WTC11 (cell line): ENCODE data around the gene FAM107B. TPM values are rescaled to one million over a fixed set of nuclear protein-coding genes. Genes with fewer than 3 reads are reported as not detected.

Experiments used
- ATAC-seq: fragments of 200-7000 bp; cut with Tn5 transposase; 2 replicates; pipeline ENCODE4 v1.10.0; 2021; ENCODE audit warnings: mild to moderate bottlenecking, moderate library complexity
- CTCF ChIA-PET: fragments of 300-600 bp; sonication (Branson Sonifier 250); formaldehyde crosslinking; loops from one replicate; lab custom pipeline; 2021; ENCODE audit warnings: antibody characterized with exemption; lab: Charles Lee
- POLR2A ChIA-PET: fragments of 350-600 bp; sonication (Branson Sonifier 250); formaldehyde crosslinking; loops from one replicate; lab custom pipeline; 2021; ENCODE audit warnings: antibody characterized with exemption; lab: Charles Lee
- DNase-seq: peaks from one replicate; pipeline ENCODE4 v3.0.0; 2021; ENCODE audit warnings: low spot score
- H3K27ac Mint-ChIP-seq: 2 replicates; pipeline ENCODE4 v1.8.0; 2021; ENCODE audit warnings: mixed read lengths
- H3K27me3 Mint-ChIP-seq: 2 replicates; pipeline ENCODE4 v1.8.0; 2021; ENCODE audit warnings: low read depth, mild to moderate bottlenecking, moderate library complexity, mixed read lengths
- H3K36me3 Mint-ChIP-seq: 2 replicates; pipeline ENCODE4 v1.8.0; 2021; ENCODE audit warnings: mixed read lengths
- H3K4me1 Mint-ChIP-seq: 2 replicates; pipeline ENCODE4 v1.8.0; 2022; ENCODE audit warnings: mixed read lengths
- H3K4me3 Mint-ChIP-seq: 2 replicates; pipeline ENCODE4 v1.8.0; 2021; ENCODE audit warnings: mild to moderate bottlenecking, moderate library complexity, mixed read lengths
- H3K9me3 Mint-ChIP-seq: 2 replicates; pipeline ENCODE4 v1.8.0; 2021; ENCODE audit warnings: mixed read lengths
- ATF1 ChIP-seq: sonication (generic); formaldehyde crosslinking; IDR thresholded peaks from 2 replicates; pipeline ENCODE4 v1.8.1; 2023; ENCODE audit warnings: mild to moderate bottlenecking, moderate library complexity, missing genetic modification reagents
- ATF2 ChIP-seq: sonication (generic); formaldehyde crosslinking; IDR thresholded peaks from 2 replicates; pipeline ENCODE4 v1.8.1; 2022; ENCODE audit warnings: low read depth, missing genetic modification reagents, borderline replicate concordance
- E2F4 ChIP-seq: sonication (generic); formaldehyde crosslinking; IDR thresholded peaks from 2 replicates; pipeline ENCODE4 v1.8.1; 2022; ENCODE audit warnings: low read depth, mild to moderate bottlenecking, moderate library complexity, missing genetic modification reagents, borderline replicate concordance
- HMGA2 ChIP-seq: fragments of 250-450 bp; sonication (Bioruptor Pico); IDR thresholded peaks from 2 replicates; pipeline ENCODE4 v1.4.0; 2021; ENCODE audit warnings: mild to moderate bottlenecking, moderate library complexity
- KAT7 ChIP-seq: sonication (generic); formaldehyde crosslinking; IDR thresholded peaks from 2 replicates; pipeline ENCODE4 v1.8.1; 2023; ENCODE audit warnings: missing genetic modification reagents, mild to moderate bottlenecking, borderline replicate concordance
- MLX ChIP-seq: sonication (generic); formaldehyde crosslinking; IDR thresholded peaks from 2 replicates; pipeline ENCODE4 v1.8.1; 2023; ENCODE audit warnings: mild to moderate bottlenecking, missing genetic modification reagents, moderate library complexity
- MYBL2 ChIP-seq: sonication (generic); formaldehyde crosslinking; IDR thresholded peaks from 2 replicates; pipeline ENCODE4 v1.8.1; 2023; ENCODE audit warnings: mild to moderate bottlenecking, moderate library complexity, missing genetic modification reagents
- NFE2L1 ChIP-seq: sonication (generic); formaldehyde crosslinking; IDR thresholded peaks from 2 replicates; pipeline ENCODE4 v1.8.1; 2023; ENCODE audit warnings: missing genetic modification reagents
- NFYB ChIP-seq: sonication (generic); formaldehyde crosslinking; conservative IDR thresholded peaks from 2 replicates; pipeline ENCODE4 v1.8.0; 2022; ENCODE audit warnings: low read depth, missing genetic modification reagents
- RORB ChIP-seq: fragments of 250-450 bp; sonication (Bioruptor Pico); IDR thresholded peaks from 2 replicates; pipeline ENCODE4 v1.9.0; 2021; ENCODE audit warnings: mild to moderate bottlenecking
- SP1 ChIP-seq: sonication (generic); formaldehyde crosslinking; conservative IDR thresholded peaks from 2 replicates; pipeline ENCODE4 v1.8.1; 2022; ENCODE audit warnings: missing genetic modification reagents
- STAT6 ChIP-seq: sonication (generic); formaldehyde crosslinking; conservative IDR thresholded peaks from 2 replicates; pipeline ENCODE4 v1.8.1; 2023; ENCODE audit warnings: mild to moderate bottlenecking, low read depth, missing genetic modification reagents, moderate library complexity
- TP53 ChIP-seq: sonication (generic); formaldehyde crosslinking; IDR thresholded peaks from 2 replicates; pipeline ENCODE4 v1.8.1; 2023; ENCODE audit warnings: mild to moderate bottlenecking, missing genetic modification reagents
- USF2 ChIP-seq: sonication (generic); formaldehyde crosslinking; IDR thresholded peaks from 2 replicates; pipeline ENCODE4 v1.8.1; 2023; ENCODE audit warnings: mild to moderate bottlenecking, missing genetic modification reagents, moderate library complexity
- ZBTB43 ChIP-seq: sonication (generic); formaldehyde crosslinking; IDR thresholded peaks from 2 replicates; pipeline ENCODE4 v1.8.1; 2023; ENCODE audit warnings: mild to moderate bottlenecking, missing genetic modification reagents
- ZNF138 ChIP-seq: sonication (generic); formaldehyde crosslinking; conservative IDR thresholded peaks from 2 replicates; pipeline ENCODE4 v1.8.1; 2022; ENCODE audit warnings: mild to moderate bottlenecking, moderate library complexity, missing genetic modification reagents
- ZNF219 ChIP-seq: sonication (generic); formaldehyde crosslinking; IDR thresholded peaks from 2 replicates; pipeline ENCODE4 v1.8.0; 2023; ENCODE audit warnings: missing genetic modification reagents, mild to moderate bottlenecking, borderline replicate concordance
- ZNF263 ChIP-seq: sonication (generic); formaldehyde crosslinking; IDR thresholded peaks from 2 replicates; pipeline ENCODE4 v1.8.1; 2022; ENCODE audit warnings: low read depth, mild to moderate bottlenecking, moderate library complexity, missing genetic modification reagents
- ZNF317 ChIP-seq: sonication (generic); formaldehyde crosslinking; IDR thresholded peaks from 2 replicates; pipeline ENCODE4 v1.8.1; 2023; ENCODE audit warnings: low read depth, mild to moderate bottlenecking, moderate library complexity, missing genetic modification reagents, borderline replicate concordance
- ZNF423 ChIP-seq: fragments of 250-450 bp; sonication (Bioruptor Pico); IDR thresholded peaks from 2 replicates; pipeline ENCODE4 v2.1.2; 2022; ENCODE audit warnings: mild to moderate bottlenecking, moderate library complexity
- total RNA-seq: library from RNA; stranded (reverse); gene quantifications from 3 replicates; pipeline ENCODE4 v1.2.3, GENCODE V29; 2021
- TF ChIP-seq, protein P1 (sequence below): sonication (generic); formaldehyde crosslinking; IDR thresholded peaks from 2 replicates; pipeline ENCODE4 v1.8.1; 2023; ENCODE audit warnings: mild to moderate bottlenecking, moderate library complexity, missing genetic modification reagents
- TF ChIP-seq, protein P2 (sequence below): fragments of 200-600 bp; IDR thresholded peaks from 2 replicates; pipeline ENCODE4 v1.8.0; 2022; ENCODE audit warnings: antibody characterized with exemption
- TF ChIP-seq, protein P3 (sequence below): fragments of 250-450 bp; sonication (Bioruptor Pico); IDR thresholded peaks from 2 replicates; pipeline ENCODE4 v1.9.0; 2021; ENCODE audit warnings: mild to moderate bottlenecking

Gene FAM107B
- total RNA-seq, 1 experiment from 2014 or later = 22.4 TPM

GRCh38 chr10:14757986-14758385 lies 16.7 kb downstream of the FAM107B start (continued):
- TF ChIP-seq ATF2 (CRISPR knock-in tag) = no peak
- TF ChIP-seq, protein P1, sequence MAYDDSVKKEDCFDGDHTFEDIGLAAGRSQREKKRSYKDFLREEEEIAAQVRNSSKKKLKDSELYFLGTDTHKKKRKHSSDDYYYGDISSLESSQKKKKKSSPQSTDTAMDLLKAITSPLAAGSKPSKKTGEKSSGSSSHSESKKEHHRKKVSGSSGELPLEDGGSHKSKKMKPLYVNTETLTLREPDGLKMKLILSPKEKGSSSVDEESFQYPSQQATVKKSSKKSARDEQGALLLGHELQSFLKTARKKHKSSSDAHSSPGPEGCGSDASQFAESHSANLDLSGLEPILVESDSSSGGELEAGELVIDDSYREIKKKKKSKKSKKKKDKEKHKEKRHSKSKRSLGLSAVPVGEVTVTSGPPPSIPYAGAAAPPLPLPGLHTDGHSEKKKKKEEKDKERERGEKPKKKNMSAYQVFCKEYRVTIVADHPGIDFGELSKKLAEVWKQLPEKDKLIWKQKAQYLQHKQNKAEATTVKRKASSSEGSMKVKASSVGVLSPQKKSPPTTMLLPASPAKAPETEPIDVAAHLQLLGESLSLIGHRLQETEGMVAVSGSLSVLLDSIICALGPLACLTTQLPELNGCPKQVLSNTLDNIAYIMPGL (CRISPR knock-in tag) = no peak
- TF ChIP-seq ZBTB43 = no peak
- TF ChIP-seq ZNF423 (CRISPR knock-in tag) = no peak
- TF ChIP-seq ATF1 (CRISPR knock-in tag) = no peak
- TF ChIP-seq MYBL2 (CRISPR knock-in tag) = no peak
- TF ChIP-seq E2F4 (CRISPR knock-in tag) = no peak
- TF ChIP-seq ZNF219 (CRISPR knock-in tag) = no peak
- no peak for TF ChIP-seq RORB (CRISPR knock-in tag)
- TF ChIP-seq ZNF138 (CRISPR knock-in tag) = no peak

DNA sequence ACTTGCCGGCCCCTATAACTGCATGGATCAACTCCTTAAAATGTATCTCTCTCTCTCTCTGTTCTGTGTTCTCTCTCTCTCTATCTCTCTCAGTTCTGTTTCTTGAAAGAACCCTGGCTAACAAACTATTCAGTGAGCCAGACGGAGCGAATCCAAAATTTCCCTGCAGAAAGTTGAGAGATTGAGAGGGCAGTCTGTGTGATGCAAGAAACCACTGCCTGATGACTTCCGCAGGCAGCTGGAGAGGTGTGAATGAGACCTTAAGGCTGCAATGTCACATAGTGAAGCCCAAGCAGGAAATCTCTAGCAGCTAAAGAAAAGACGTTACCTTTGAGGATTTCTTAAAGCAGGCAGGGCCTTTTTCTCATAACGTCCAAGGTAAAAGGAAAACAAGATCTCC lies 17.3 kb downstream of the FAM107B start:
- ChIA-PET POLR2A (no interaction called here), CTCF (no interaction called here)
- ATAC-seq (no peak), DNase-seq (no peak)
- Mint-ChIP-seq H3K27ac (no peak overlapping the region), H3K4me3 (no peak overlapping the region), H3K9me3 (peaks cover 3% of the 10 kb centered on the region), H3K27me3 (no peaks in the 10 kb centered on the region), H3K4me1 (no peaks in the 10 kb centered on the region), H3K36me3 (no peaks in the 10 kb centered on the region)
- TF ChIP-seq ZNF317 (CRISPR knock-in tag) = no peak
- TF ChIP-seq TP53 (CRISPR knock-in tag) = no peak
- no peak for TF ChIP-seq KAT7
- TF ChIP-seq SP1 = no peak
- TF ChIP-seq STAT6 (CRISPR knock-in tag) = no peak
- TF ChIP-seq, protein P1 (CRISPR knock-in tag) = no peak
- TF ChIP-seq, protein P2, sequence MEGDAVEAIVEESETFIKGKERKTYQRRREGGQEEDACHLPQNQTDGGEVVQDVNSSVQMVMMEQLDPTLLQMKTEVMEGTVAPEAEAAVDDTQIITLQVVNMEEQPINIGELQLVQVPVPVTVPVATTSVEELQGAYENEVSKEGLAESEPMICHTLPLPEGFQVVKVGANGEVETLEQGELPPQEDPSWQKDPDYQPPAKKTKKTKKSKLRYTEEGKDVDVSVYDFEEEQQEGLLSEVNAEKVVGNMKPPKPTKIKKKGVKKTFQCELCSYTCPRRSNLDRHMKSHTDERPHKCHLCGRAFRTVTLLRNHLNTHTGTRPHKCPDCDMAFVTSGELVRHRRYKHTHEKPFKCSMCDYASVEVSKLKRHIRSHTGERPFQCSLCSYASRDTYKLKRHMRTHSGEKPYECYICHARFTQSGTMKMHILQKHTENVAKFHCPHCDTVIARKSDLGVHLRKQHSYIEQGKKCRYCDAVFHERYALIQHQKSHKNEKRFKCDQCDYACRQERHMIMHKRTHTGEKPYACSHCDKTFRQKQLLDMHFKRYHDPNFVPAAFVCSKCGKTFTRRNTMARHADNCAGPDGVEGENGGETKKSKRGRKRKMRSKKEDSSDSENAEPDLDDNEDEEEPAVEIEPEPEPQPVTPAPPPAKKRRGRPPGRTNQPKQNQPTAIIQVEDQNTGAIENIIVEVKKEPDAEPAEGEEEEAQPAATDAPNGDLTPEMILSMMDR = no peak
- no peak for TF ChIP-seq USF2
- no peak for TF ChIP-seq NFE2L1 (CRISPR knock-in tag)
- no peak for TF ChIP-seq HMGA2 (CRISPR knock-in tag)
- no peak for TF ChIP-seq MLX (CRISPR knock-in tag)
- no peak for TF ChIP-seq NFYB (CRISPR knock-in tag)
- TF ChIP-seq, protein P3, sequence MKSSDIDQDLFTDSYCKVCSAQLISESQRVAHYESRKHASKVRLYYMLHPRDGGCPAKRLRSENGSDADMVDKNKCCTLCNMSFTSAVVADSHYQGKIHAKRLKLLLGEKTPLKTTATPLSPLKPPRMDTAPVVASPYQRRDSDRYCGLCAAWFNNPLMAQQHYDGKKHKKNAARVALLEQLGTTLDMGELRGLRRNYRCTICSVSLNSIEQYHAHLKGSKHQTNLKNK (CRISPR knock-in tag) = no peak
- TF ChIP-seq ZNF263 (CRISPR knock-in tag) = no peak
